HG03095 (cell line): ENCODE measurements around the gene ANOS1.

Experiments
- ATAC-seq: cut with Tn5 transposase; IDR thresholded peaks from one replicate; pipeline ENCODE4 v1.9.1; 2021; ENCODE audit warnings: moderate library complexity; ENCODE audit not compliant: unreplicated experiment

Gene ANOS1

GRCh38 chrX:8717354-8717753, 14.6 kb downstream of the ANOS1 start:
- ATAC-seq: no peak

GRCh38 chrX:8714164-8714563, 17.8 kb downstream of the ANOS1 start:
- ATAC-seq: no peak

GRCh38 chrX:8711401-8711800, 20.5 kb downstream of the ANOS1 start:
- no peak for ATAC-seq

- ATAC-seq: no peak
Measured at GRCh38 chrX:8704184-8704583, 27.8 kb downstream of the ANOS1 start.

- ATAC-seq: no peak
Measured at GRCh38 chrX:8692871-8693270, 39.1 kb downstream of the ANOS1 start.

- ATAC-seq: no peak
Measured at GRCh38 chrX:8689473-8689872, 42.5 kb downstream of the ANOS1 start.

GRCh38 chrX:8688776-8689175, 43.2 kb downstream of the ANOS1 start:
- no peak for ATAC-seq

- ATAC-seq: no peak
Measured at GRCh38 chrX:8684201-8684965, 47.6 kb downstream of the ANOS1 start.

GRCh38 chrX:8683687-8684086, 48.2 kb downstream of the ANOS1 start:
- no peak for ATAC-seq

- ATAC-seq: no peak
Measured at GRCh38 chrX:8679550-8679949, 52.4 kb downstream of the ANOS1 start.

- no peak for ATAC-seq
Measured at GRCh38 chrX:8675006-8675630, 56.8 kb downstream of the ANOS1 start.

- ATAC-seq: no peak
Measured at GRCh38 chrX:8673201-8673600, 58.7 kb downstream of the ANOS1 start.

- ATAC-seq: no peak
Measured at GRCh38 chrX:8672176-8672575, 59.8 kb downstream of the ANOS1 start.

- no peak for ATAC-seq
Measured at GRCh38 chrX:8668813-8669212, 63.1 kb downstream of the ANOS1 start.

GRCh38 chrX:8663325-8663724, 68.6 kb downstream of the ANOS1 start:
- no peak for ATAC-seq

GRCh38 chrX:8657883-8658282, 74.1 kb downstream of the ANOS1 start:
- no peak for ATAC-seq

- ATAC-seq: no peak
Measured at GRCh38 chrX:8653956-8654355, 78.0 kb downstream of the ANOS1 start.

GRCh38 chrX:8649969-8650368, 82.0 kb downstream of the ANOS1 start:
- no peak for ATAC-seq

- ATAC-seq: no peak
Measured at GRCh38 chrX:8647176-8647575, 84.8 kb downstream of the ANOS1 start.

GRCh38 chrX:8639949-8640475, 91.9 kb downstream of the ANOS1 start:
- no peak for ATAC-seq

GRCh38 chrX:8636497-8636896, 95.4 kb downstream of the ANOS1 start:
- no peak for ATAC-seq

GRCh38 chrX:8635812-8636211, 96.1 kb downstream of the ANOS1 start:
- no peak for ATAC-seq
